Coronary artery (tissue), 2 donors: ENCODE measurements around the gene SESN1.
A peak's percentile ranks its signal among the peaks of the same experiment; 100 is the strongest.
"Not testable (repeated sequence)": the region's sequence is repeated elsewhere in the genome, so short reads cannot be mapped to it uniquely, and the experiment has no call there.

Experiments
- DNase-seq: peaks from one replicate; pipeline ENCODE4 v3.0.0-alpha.2; 2017; ENCODE audit warnings: low spot score
- H3K27ac ChIP-seq, 2 donors: fragments of 200-600 bp; sonication (generic); one replicate each; pipeline ENCODE4 v1.5.1; 2016 to 2019
- H3K4me3 ChIP-seq: fragments of 200-600 bp; sonication (generic); 2 replicates; pipeline ENCODE4 v1.5.1; 2016; ENCODE audit warnings: mild to moderate bottlenecking, moderate library complexity
- CTCF ChIP-seq: fragments of 200-600 bp; sonication (generic); IDR thresholded peaks from one replicate; pipeline ENCODE4 v1.5.1; 2019; ENCODE audit warnings: antibody characterized with exemption

The SESN1 gene

DNA sequence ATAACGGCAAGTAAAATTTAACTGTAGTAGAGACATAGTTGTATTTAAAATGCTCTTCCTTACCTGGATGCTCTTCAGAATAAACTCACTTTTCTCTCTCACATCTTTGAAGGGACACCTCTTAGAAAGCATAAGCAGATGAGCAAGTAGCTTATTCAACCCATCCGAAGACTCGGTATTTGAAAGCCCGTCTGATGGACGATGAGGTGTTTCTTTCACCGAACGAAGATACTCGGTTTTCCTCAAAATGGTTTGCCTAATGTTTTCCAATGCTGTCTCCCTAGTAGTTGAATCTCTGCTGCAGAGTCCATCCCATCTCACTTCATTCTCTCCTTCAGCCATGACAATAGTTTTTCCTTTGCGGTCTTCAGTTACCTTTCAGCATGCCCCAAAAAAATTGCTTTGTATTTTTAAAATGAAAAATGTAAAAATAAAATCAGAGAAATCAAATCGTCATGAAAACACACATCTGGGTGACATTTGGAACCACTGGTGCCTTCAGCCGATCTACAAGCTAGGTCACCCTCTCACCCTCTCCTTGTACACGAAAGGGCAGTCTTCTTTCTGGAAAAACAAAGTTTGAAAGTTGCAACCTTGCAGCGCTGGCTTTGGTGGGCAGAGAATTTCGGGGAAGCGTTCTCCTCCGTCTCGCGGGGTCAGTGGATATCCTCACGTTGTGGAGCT lies 772 bp downstream of the SESN1 start:
- peak overlapping the region; percentile 91 for H3K4me3 ChIP-seq
- no peak for TF ChIP-seq CTCF
- DNase-seq, result no peak
- peak overlapping the region; percentile 88 to 100 for H3K27ac ChIP-seq

DNA sequence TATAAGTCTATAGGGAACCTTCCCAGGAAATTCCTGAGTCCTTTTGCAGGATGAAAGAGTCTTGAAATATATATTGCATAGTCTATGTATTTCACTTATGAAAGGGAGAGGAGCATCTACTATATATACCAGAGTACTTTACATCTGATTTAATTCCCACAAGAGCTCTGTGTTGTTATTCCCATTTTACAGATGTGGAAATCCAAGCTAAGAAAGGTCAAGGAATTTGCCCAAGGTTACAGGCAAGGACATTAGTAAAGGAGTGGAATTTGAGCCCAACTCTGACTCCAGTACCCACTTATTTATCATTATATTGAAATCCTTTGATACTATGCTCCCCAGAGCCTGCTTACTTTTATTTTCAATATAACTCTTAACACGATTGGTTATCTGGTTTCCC lies 2.6 kb downstream of the SESN1 start:
- Histone ChIP-seq H3K27ac (no peak overlapping the region), H3K4me3 (peak overlapping the region; percentile 91)
- TF ChIP-seq CTCF, result no peak
- DNase-seq, result no peak

- no peak for DNase-seq
- peak overlapping the region; percentile 91 for H3K4me3 ChIP-seq
- TF ChIP-seq CTCF, result no peak
- no peak overlapping the region for H3K27ac ChIP-seq
These were observed 3.2 kb downstream of the SESN1 start for GRCh38 chr6:109091314-109092024.

GRCh38 chr6:109088995-109089394 lies 5.7 kb downstream of the SESN1 start:
- no peak overlapping the region for H3K4me3 ChIP-seq
- no peak for TF ChIP-seq CTCF
- DNase-seq, result no peak
- no peak overlapping the region for H3K27ac ChIP-seq

DNA sequence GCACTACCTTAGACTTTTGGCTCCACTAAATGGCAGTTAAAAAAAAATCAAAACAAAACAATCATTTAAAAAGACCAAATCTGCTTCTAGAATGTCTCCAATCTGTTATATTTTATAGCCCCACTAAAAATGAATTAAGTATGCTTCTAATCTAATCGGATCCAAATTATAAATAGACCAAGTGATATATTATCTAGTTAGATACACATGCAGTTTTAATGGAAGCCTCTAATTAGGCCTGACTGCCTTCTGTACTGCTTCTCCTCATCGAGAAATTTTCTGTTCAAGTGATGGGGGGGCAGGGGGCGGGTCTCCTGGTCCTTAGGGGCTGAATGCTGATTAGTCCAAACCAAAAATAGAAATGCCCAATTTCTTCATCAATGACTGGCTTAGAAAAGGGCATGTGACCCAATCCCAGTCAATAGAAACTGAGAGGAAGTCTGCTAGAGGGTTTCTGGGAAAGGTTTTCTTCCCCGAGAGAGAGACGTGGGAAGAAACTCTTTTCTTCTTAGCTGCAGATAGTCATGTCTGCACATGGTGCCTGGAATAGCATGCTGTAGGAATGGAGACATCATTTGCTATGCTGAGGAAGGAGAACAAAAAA lies 6.9 kb downstream of the SESN1 start:
- TF ChIP-seq CTCF, result no peak
- peak overlapping the region; percentile 44 to 51 for H3K27ac ChIP-seq
- DNase-seq, result no peak
- peak overlapping the region; percentile 8 for H3K4me3 ChIP-seq

DNA sequence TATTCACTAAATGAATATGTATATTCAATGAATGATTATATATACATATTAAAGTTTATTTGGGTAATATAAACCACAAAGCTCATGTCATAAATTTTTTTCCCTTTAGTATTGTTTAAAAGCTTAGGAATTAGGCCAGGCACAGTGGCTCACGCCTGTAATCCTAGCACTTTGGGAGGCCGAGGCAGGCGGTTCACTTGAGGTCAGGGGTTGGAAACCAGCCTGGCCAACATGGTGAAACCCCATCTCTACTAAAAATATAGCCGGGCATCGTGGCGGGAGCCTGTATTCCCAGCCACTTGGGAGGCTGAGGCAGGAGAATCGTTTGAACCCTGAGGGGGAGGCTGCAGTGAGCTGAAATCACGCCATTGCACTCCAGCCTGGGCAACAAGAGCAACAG lies 10.5 kb downstream of the SESN1 start:
- not testable (repeated sequence) for H3K4me3 ChIP-seq, H3K27ac ChIP-seq, DNase-seq

DNA sequence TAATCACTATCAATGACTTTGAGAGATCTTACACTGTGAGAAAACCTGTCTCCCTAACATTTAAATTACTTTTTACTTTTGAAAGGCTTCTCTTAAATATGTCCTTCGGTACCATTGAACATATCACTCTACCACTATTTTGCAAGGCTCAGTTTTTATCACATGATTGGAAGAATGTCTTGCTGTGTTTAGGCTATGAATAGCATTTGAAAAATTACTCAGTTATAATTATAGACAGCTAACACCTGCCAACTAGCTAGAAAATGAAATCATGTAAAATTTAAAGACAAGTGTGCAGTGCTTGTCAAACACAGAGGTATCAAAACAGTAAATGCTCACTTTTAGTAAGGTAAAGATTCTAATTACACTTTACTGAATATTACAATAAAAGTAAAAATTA lies 11.0 kb downstream of the SESN1 start:
- H3K4me3 ChIP-seq, result no peak overlapping the region
- TF ChIP-seq CTCF, result no peak
- no peak overlapping the region for H3K27ac ChIP-seq
- no peak for DNase-seq
